Fibroblast of villous mesenchyme (primary cell): ENCODE results near the gene PCGF5. TPM values are rescaled to one million over a fixed set of nuclear protein-coding genes. Genes with fewer than 3 reads are reported as not detected.
A peak's percentile ranks its signal among the peaks of the same experiment; 100 is the strongest.

ENCODE experiments used
- DNase-seq: peaks from one replicate; pipeline ENCODE4 v3.0.0-alpha.2; 2010; ENCODE audit warnings: low read depth
- H3K4me3 ChIP-seq: 2 replicates; pipeline ENCODE4 v1.5.1; 2011; ENCODE audit warnings: low read depth, mild to moderate bottlenecking, low read length
- total RNA-seq: library from RNA; depleted of rRNA; stranded (reverse); fragments of >200 nt; gene quantifications from 2 replicates; pipeline ENCODE4 v1.2.3, GENCODE V29; 2012
- TF ChIP-seq, protein P1 (sequence below): IDR thresholded peaks from 2 replicates; pipeline ENCODE4 v1.5.1; 2012; ENCODE audit warnings: low read depth, mild to moderate bottlenecking, low read length; ENCODE audit not compliant: insufficient read depth

Gene PCGF5
- total RNA-seq, 1 donor: 29.4 TPM

DNA sequence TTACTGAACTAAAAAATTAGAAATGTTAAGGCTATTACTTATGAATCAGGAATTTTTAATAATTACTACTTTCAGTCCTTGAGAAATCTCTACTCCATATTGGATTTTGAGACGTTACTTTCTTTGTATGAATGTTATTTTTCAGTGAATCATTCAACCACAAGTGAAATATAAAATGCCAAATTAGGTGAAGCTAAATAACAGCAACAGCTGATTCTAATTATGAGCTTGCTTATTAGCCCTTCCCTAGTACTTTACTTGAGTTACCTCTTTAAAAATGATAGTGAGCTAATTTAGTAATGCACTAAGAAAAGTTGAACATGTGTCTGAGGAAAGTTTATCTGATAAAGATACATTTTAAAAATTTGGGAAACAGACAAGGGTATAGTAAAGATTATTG is 51.4 kb downstream of the PCGF5 start:
- TF ChIP-seq, protein P1, sequence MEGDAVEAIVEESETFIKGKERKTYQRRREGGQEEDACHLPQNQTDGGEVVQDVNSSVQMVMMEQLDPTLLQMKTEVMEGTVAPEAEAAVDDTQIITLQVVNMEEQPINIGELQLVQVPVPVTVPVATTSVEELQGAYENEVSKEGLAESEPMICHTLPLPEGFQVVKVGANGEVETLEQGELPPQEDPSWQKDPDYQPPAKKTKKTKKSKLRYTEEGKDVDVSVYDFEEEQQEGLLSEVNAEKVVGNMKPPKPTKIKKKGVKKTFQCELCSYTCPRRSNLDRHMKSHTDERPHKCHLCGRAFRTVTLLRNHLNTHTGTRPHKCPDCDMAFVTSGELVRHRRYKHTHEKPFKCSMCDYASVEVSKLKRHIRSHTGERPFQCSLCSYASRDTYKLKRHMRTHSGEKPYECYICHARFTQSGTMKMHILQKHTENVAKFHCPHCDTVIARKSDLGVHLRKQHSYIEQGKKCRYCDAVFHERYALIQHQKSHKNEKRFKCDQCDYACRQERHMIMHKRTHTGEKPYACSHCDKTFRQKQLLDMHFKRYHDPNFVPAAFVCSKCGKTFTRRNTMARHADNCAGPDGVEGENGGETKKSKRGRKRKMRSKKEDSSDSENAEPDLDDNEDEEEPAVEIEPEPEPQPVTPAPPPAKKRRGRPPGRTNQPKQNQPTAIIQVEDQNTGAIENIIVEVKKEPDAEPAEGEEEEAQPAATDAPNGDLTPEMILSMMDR: no peak
- DNase-seq: peak; percentile 28
- H3K4me3 ChIP-seq: no peak overlapping the region

DNA sequence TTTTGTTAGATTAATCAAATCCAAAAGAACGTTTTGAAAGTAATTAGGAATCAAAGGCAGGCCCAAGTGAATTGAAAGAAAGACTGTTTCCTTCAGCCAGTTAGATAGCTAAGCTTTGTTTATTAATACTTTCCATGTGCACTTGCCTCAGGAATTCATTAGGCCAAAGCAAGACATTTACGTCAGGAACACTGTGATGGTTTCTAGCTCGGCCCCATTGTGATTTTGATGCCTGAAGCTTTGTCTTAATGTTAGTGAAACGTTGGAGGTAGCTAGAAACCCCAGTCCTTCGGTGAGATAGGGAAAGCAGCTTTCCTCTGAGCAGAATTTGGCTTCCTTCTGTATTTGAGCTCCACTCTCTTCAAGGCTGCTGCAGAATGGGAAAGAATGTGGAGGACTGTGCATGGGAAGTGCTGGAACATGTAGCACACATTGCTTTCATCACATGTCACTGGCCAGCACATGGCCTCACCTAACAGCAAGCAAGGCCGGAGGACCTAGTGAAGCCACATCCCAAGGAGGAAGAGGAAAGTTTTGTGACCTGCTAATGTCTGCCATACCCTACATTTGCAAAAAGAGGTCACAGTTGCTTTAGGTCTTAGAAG is 64.1 kb downstream of the PCGF5 start:
- H3K4me3 ChIP-seq: no peak overlapping the region
- TF ChIP-seq, protein P1: no peak
- peak; percentile 39 for DNase-seq

DNA sequence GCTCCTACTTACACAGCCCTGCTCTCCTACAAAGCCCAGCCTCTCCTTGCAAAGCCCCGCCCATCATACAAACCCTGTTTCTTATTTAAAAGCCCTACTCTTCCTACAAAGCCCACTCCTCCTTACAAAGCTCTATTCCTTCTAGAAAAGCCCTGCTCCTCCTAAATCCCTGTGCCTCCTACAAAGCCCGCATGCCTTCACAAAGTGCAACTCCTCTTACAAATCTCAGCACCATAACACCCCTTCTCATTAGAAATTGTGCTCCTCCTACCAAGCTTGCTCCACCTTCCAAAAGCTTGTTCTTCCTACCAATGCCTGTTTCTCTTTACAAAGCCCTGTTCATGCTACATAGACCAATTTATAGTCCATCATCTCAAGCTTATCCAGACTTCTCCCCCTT is 66.1 kb downstream of the PCGF5 start:
- TF ChIP-seq, protein P1: no peak
- no peak overlapping the region for H3K4me3 ChIP-seq
- no peak for DNase-seq

DNA sequence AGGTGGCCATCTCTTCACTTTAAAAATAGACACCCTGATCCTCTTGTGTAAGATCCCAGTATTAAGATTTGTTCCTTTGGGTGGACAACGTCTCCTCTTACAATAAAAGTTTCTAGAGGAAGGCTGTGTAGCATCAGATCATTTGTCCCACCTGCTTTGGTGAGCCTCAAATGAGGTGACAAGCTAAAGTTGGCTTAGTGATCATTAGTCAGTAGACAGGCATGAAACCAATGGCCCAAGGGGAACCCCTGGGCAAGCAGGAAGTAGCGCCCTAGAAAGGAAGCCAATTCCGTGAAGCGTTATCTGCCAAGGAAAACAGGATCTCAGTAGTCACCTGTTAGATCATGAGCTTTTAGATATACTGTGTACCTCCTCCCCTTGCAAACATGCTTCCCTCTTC is 66.8 kb downstream of the PCGF5 start:
- TF ChIP-seq, protein P1: no peak
- DNase-seq: no peak
- H3K4me3 ChIP-seq: no peak overlapping the region

- TF ChIP-seq, protein P1: no peak
- no peak overlapping the region for H3K4me3 ChIP-seq
- DNase-seq: no peak
These were observed 67.4 kb downstream of the PCGF5 start for GRCh38 chr10:91287912-91288311.

DNA sequence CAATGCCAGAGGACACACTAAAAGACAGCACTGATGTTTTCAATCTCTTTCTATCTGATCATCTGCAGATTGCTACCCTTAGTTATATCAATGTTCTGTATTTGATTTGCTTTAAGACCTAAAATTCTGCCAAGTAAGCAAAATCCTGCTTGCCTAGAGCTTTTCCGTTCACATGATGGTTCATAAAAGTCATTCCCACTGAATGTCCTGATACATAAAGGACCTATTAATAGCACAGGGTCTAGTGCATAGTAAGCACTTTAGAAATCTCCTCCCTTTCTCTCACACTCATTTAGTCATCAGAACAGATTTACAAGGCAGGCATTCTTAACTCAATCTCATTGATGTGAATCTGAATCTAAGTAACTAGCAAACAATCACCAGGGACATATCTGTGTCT is 68.8 kb downstream of the PCGF5 start:
- no peak overlapping the region for H3K4me3 ChIP-seq
- TF ChIP-seq, protein P1: no peak
- no peak for DNase-seq

DNA sequence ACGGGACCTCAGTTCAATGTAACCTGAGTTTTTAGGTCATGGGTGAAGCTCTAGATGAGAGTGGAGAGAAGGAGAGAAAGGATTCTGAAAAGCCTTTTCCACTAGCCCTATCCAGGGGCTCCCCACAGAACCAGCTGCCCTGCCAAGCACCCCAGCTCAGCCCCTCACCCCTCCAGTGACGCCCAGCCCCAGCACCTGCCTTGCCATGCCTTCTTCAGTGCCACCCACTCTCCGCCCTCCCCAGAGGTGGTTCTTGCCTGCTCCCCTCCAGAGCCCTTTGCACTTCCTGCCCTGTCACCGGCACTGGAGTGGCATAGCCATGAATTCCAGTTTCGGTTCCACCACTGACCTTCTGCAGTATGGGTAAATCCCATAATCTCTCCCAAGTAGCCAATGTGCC is 70.1 kb downstream of the PCGF5 start:
- TF ChIP-seq, protein P1: no peak
- no peak overlapping the region for H3K4me3 ChIP-seq
- DNase-seq: no peak
